GM19324 (cell line): ENCODE data around the gene CDH20.
A peak's percentile ranks its signal among the peaks of the same experiment; 100 is the strongest.

ENCODE experiments used
- ATAC-seq: cut with Tn5 transposase; IDR thresholded peaks from one replicate; pipeline ENCODE4 v1.9.1; 2021; ENCODE audit warnings: mild to moderate bottlenecking, moderate library complexity; ENCODE audit not compliant: unreplicated experiment, low FRiP score

The CDH20 gene

GRCh38 chr18:61502472-61502871 lies 169.2 kb downstream of the CDH20 start:
- ATAC-seq, result peak; percentile 49

DNA sequence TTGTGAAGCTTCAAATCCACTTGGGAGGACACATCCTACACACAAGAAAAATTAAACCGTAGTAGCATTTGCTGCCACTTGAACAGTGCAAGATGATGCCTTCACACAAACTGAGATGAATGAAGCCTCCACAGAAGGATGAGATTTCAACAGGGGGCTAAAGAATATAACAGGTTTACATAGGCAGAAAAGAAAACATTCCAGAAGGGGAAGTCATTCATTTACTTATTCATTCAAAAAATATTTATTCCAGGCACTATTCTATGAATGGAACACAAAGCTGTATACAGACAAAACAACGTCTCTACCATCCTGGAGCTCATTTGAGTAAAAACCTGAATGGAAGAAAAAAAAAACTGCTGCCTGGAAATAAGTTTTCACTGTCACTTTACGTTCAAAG lies 170.5 kb downstream of the CDH20 start:
- no peak for ATAC-seq

- ATAC-seq, result no peak
Observed at GRCh38 chr18:61528961-61529360, 195.7 kb downstream of the CDH20 start.

- no peak for ATAC-seq
Observed at GRCh38 chr18:61530681-61531080, 197.5 kb downstream of the CDH20 start.

DNA sequence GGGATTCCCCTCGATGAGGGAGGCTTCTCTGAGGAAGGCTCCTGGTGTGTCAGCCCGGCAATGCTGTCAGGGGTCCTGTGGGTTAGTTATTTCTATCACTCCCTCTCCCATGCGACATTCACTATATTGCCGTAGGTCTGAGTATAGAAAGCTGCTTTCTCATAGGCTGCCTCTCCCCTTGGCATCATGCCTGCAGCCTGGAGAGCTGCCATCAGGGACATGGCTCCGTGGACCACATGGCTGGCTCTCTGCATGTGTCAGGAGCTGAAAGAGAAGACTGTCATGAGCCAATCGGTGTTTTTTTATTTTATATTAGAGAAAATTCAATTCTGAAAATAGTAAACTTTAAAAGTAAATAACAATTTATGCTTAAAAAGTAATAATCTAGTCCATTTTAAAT lies 198.0 kb downstream of the CDH20 start:
- ATAC-seq, result no peak

GRCh38 chr18:61531891-61532290 lies 198.7 kb downstream of the CDH20 start:
- no peak for ATAC-seq

GRCh38 chr18:61535401-61535800 lies 202.2 kb downstream of the CDH20 start:
- no peak for ATAC-seq

DNA sequence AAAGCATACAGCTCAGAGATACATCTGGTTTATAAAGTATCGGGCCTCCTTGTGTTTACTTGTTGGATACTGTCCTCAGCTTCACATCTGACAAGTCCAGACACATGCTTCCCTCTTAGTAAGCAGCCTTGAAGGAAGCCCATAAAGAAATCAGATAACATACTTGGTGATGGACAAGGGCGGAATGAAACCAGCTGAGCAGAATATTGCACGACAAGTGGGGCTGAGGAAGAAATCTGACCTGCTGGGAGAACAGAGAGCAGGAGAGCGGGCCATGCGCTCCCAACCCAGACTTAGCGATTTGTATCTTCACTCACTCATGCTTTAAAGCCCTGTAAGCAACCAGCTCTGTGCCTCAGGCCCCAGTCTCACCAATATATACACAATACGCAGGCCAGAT lies 208.4 kb downstream of the CDH20 start:
- ATAC-seq, result no peak

DNA sequence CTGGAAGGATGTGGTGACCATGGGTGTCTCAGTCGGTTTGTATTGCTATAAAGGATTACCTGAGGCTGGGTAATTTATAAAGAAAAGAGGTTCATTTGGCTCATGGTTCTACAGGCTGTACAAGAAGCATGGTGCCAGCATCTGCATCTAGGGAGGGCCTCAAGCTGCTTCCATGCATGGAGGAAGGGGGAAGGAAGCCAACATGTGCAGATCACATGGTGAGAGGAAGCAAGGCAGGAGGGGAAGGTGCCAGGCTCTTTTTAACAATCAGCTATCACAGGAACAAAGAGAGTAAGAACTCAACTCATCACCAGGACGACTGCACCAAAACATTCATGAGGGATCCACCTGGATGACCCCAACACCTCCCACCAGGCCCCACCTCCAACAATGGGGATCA lies 209.4 kb downstream of the CDH20 start:
- ATAC-seq, result no peak

DNA sequence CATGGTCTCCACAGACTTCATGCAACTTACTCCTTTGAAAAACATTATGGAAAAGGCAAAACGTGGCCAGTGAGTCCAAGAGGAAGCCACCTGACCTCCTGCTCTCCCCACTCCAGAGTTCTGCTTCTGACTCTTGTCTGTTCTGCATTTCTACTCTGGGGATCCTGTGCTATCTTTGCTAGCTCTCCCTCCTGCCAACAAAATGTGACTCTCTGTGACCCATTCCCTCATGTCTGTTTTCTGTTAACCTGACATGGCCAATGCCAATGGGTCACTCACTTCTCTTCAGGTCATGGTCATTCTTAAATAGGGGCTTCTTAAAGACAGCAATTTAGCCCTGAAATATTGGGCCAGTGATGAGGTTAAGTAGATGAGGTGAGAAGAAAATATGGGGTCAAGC lies 210.3 kb downstream of the CDH20 start:
- ATAC-seq, result no peak

DNA sequence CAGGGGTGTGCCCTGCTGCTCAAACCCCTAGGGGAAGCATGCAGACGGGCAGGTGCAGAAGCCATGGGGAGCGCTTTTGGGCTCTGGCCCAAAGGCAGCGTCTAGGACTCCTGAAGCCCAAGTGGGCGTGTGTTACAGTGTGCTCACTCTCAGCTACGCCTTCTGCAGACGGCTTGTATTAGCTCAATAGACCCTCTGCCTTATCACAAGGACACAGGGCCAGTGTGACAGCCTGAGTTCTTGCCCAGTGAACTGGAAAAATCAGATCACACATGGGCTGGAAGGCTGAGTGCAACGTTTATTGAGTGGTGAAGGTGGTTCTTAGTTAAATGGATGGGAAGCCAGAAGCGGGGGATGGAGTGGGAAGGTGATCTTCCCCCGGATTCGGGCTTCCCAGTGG lies 210.9 kb downstream of the CDH20 start:
- ATAC-seq, result no peak

DNA sequence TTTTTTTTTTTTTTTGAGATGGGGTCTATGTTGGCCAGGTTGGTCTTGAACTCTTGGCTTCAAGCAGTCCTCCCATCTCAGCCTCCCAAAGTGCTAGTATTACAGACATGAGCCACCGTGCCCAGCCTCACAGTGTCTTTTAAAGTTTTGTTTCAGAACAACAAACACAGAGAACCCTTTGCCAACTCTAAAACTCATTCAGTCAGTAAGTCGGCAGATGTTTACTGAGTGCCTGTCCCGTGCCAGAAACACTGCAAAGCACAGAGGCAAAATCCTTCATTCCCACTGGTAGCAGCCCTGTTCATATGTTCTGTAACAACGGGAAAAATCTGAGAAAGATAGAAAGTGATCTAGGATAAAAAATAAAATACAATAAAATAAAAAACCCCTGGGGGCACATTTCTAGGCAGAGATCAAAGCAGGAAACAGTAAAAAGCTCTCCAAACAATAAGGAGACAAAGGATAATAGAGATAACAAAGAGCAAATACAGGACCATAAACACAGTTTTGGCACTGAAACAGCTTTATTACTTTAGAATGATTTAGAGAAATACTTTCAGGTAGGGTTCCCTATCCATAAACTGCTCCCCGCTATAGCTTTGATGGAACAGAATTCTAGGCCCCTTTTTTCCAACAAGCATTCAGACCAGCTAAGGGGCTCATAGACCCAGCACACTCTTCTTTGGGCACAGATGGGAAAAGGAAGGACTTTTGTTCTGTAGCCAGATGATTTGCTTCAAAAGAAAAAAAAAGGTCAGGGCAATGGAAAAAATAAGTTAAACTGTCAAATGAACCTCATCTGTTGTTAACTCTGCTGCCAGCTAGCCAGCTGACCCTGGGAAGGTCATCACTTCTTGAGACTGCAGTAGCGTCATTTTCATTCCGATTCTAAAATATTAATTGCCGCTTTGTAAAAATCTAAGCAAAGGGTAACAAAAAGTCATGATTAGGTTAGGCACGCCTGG lies 212.3 kb downstream of the CDH20 start:
- no peak for ATAC-seq

GRCh38 chr18:61546590-61546989 lies 213.4 kb downstream of the CDH20 start:
- ATAC-seq, result no peak

DNA sequence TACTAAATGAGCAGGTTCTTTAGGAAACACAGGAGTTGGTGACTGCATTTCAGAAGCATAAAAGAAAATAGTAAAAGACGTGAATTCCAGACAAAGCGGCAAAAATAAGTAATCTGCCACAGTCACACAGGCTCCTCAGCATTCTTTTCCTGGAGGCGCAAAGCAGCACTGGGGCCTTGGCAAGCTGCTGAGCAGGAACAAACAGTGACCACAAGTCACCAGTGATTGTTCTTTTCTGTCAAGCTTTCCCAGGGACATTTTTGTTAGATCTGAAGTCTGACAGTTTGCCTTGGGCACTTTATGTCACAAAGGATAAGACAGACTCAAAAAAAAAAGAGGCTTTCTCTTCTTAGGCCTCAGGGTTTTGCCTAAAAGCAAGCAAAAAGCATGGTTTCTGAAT lies 216.2 kb downstream of the CDH20 start:
- ATAC-seq, result no peak

DNA sequence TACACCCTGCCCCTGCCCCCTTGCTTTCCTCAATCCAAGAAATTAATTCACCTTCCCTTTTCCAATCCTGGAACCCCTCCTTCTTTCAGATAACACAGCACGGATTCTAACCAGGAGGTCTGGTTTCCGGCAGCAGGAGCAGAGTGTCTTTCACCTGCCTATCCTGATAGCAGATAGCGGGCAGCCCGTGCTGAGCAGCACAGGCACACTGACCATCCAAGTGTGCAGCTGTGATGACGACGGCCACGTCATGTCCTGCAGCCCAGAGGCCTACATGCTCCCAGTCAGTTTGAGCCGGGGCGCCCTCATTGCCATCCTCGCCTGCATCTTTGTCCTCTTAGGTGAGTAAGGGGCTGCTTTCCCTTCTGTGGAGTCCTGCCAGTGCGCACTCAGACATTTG lies 216.7 kb downstream of the CDH20 start:
- ATAC-seq, result no peak

GRCh38 chr18:61551586-61551985 lies 218.4 kb downstream of the CDH20 start:
- ATAC-seq, result peak; percentile 63

- no peak for ATAC-seq
Observed at GRCh38 chr18:61553045-61553659, 219.9 kb downstream of the CDH20 start.

DNA sequence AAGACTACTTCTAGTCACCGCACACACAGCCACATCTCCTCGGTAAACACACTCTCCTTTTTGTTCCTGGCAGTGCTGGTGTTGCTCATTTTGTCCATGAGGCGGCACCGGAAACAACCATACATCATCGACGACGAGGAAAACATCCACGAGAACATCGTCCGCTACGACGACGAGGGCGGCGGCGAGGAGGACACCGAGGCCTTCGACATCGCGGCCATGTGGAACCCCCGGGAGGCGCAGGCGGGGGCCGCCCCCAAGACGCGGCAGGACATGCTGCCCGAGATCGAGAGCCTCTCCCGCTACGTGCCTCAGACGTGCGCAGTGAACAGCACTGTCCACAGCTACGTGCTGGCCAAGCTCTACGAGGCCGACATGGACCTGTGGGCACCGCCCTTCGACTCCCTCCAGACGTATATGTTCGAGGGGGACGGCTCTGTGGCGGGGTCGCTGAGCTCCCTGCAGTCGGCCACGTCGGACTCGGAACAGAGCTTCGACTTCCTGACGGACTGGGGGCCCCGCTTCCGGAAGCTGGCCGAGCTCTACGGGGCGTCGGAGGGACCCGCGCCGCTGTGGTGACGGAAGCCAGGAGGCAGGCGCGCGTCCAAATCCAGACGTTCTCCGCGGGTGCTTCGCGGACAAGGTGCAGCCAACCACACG lies 221.0 kb downstream of the CDH20 start:
- ATAC-seq, result peak; percentile 62

GRCh38 chr18:61554946-61555361 lies 221.7 kb downstream of the CDH20 start:
- no peak for ATAC-seq

DNA sequence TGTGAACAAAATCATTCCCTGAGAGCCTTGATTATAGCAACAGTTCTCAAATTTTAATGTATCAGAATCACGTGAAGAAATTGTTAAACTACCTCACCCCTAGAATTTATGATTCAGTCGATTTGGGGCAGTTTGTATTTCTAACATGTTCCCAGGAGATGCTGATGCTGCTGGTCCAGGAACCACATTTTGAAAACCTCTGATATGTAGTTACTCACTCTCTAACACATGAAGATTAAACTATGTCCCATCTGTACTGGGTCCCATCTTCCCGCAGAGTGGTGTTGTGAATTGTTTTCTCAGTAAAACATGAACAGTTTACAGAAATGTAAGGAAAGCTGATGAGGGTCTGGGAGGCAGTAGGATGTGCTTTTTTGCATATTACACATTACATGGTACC lies 223.1 kb downstream of the CDH20 start:
- no peak for ATAC-seq

DNA sequence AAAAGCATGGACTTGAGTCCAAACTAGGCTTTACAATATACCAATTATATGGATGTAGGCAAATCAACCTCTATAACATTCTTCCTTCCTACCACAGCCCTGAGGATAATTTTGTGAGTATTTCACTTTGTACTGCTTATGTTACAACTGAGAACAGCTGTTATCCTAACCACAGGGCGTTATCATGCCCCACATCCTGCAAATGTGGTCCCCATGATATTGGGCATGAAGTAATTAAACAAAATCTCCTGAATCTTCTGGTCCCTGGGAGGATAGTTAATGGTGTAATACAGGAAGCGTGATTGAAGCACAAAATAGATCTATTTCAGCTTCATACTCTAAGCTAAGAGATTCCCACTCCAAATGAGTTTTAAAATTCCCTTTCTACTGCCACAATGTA lies 223.6 kb downstream of the CDH20 start:
- no peak for ATAC-seq
